HG03139 (cell line): ENCODE data around the gene CSMD2.

ENCODE experiments used
- ATAC-seq: cut with Tn5 transposase; IDR thresholded peaks from one replicate; pipeline ENCODE4 v1.9.1; 2021; ENCODE audit not compliant: unreplicated experiment

The CSMD2 gene

GRCh38 chr1:33824971-33825370 lies 340.1 kb downstream of the CSMD2 start:
- no peak for ATAC-seq

- ATAC-seq: no peak
Measured at GRCh38 chr1:33824321-33824720, 340.7 kb downstream of the CSMD2 start.

DNA sequence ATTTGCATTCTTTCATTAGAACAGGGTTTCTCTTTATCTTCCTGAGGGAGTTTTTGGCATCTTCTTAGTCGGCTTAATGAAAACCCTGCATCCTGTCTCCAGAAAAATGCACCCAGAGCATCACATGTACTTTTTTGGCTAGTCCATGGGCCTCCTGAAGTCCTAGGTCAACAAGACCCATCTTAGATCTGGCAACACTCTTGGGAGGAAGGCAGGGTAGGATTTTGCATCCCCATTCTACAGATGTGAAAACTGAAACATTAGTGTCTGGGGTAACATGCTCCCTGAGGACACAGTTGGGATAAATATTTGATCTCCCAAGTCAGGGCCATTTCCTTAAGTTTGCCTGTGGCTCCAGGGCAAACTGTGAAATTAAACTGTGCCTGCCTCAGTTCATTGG lies 341.2 kb downstream of the CSMD2 start:
- ATAC-seq: no peak

- ATAC-seq: no peak
Measured at GRCh38 chr1:33823401-33823800, 341.6 kb downstream of the CSMD2 start.

- no peak for ATAC-seq
Measured at GRCh38 chr1:33822396-33822795, 342.6 kb downstream of the CSMD2 start.

GRCh38 chr1:33821291-33821690 lies 343.7 kb downstream of the CSMD2 start:
- ATAC-seq: no peak

- no peak for ATAC-seq
Measured at GRCh38 chr1:33820804-33821203, 344.2 kb downstream of the CSMD2 start.

DNA sequence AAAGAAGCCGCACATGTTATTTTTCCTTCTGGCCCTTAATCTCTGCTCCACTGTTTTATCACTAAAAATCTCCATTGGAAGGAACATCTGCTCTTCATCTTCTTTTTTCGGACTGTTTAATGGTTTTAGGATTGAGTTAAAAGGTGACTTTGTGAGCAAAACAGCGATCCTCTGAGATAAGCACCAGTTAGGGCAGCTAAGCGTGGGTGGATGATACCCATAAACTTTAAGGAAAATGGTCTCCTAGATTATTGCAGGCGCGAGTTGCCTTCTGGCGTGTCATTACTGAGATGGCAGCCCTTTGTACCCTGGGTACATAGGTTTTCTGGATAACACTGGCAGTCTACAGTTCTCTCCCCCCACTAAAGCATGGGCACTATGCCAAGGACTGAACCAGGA lies 345.1 kb downstream of the CSMD2 start:
- ATAC-seq: no peak

- ATAC-seq: no peak
Measured at GRCh38 chr1:33819290-33819912, 345.6 kb downstream of the CSMD2 start.

GRCh38 chr1:33818071-33818470 lies 347.0 kb downstream of the CSMD2 start:
- no peak for ATAC-seq

DNA sequence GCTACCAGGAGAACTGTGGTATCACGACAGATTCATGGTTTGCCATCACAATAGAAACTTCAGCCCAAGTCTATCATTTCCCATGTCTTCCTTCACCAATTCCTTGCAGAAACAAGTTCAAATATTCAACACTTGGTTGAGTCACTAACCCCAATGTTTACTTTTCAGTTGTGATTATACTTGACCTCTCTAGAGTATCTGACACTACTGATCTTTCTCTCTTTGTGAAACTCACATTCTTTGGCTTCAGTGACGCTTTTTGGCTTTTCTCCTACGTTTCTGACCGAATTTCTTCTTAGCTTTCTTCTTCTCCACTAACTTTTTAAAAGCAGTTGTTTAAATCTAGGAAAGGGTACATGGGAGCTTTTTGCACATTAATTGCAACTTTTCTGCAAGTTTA lies 350.0 kb downstream of the CSMD2 start:
- no peak for ATAC-seq

DNA sequence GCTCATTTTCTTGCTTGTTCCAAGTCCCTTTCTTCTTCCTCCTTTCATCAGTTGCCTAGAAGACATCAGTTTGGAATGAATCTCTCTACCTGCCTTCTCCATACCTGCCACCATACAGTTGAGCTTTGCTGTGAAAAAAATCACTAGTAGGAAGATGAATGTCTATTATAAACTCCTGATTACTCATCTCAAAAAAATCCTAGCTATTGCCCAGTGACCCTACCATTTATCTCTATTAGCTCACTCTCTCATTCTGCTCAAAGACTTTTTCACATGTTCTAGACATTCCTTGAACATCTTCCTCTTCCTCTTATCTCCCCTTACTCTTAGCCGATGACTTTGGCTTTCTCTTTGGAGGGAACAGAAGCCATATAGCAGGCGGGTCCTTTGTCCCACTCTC lies 350.9 kb downstream of the CSMD2 start:
- ATAC-seq: no peak

DNA sequence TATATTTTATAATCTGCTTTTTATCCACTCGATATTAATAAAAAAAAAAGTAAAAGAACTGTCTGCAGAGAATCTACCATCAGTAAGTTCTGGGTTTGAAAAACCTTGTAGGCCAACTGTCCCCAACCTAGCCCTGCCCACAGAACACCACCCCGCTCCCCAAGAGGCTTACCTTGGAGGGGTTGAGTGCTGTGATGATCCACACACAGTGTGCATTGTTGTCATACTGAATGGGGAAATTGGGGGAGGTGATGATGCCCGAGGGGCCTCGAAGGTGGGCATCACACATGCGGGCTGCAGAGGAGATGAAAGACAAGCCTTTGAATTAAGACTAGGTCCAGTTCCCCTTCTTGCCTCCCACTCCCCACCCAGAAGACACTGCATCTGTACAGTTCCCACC lies 354.5 kb downstream of the CSMD2 start:
- ATAC-seq: no peak

- no peak for ATAC-seq
Measured at GRCh38 chr1:33805988-33806387, 359.0 kb downstream of the CSMD2 start.

DNA sequence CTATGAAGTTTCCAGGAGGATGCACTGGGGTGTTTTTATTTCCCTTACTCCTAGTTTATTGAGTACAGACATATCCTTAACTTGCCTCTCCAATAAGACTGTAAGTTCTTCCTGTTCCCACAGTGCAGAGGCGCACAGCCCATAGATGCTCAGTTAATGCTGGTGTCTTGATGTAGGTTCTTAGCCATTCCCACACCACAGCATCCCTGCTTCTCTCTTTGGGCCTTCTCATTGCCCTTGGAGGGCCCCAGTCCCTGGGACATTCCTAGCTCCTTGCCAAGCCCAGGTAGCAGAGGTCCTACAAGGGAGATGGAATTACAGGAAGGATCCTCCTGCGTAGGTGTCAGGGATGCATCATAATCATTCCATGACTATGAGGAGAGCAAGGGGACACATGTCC lies 362.8 kb downstream of the CSMD2 start:
- ATAC-seq: no peak

- ATAC-seq: no peak
Measured at GRCh38 chr1:33797849-33798248, 367.2 kb downstream of the CSMD2 start.

- ATAC-seq: no peak
Measured at GRCh38 chr1:33792651-33793050, 372.4 kb downstream of the CSMD2 start.

GRCh38 chr1:33792216-33792615 lies 372.8 kb downstream of the CSMD2 start:
- no peak for ATAC-seq

DNA sequence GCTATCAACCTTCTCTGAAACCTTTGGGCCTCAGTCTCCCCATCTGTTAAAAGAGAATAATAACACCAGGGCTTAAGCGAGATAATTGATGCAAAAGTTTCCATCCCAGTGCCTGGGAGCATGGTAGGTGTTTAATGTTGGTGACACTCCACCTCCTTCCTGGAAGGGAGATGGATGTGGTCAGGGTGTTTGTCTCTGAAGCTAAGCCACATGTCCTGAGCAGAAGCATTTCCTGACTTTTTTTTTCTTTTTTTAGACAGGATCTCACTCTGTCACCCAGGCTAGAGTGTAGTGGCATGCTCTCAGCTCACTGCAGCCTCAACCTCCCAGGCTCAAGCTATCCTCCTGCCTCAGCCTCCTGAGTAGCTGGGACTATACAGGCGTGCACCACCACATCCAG lies 373.8 kb downstream of the CSMD2 start:
- no peak for ATAC-seq

DNA sequence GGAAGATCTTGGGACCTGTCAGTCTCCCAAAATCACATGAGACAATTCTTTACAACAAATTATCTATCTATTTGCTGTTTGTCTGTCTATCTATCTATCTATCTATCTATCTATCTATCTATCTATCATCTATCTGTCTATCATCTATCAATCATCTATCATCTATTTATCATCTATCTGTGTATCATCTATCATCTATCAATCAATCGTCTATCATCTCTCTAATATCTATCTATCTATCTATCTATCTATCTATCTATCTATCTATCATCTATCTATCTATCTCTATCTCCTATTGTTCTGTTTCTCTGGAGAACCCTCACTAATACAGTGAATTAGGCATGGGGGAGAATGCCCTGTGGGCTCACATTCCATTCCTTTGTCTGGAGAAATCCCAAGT lies 374.5 kb downstream of the CSMD2 start:
- no peak for ATAC-seq

GRCh38 chr1:33784876-33785275 lies 380.2 kb downstream of the CSMD2 start:
- no peak for ATAC-seq

- no peak for ATAC-seq
Measured at GRCh38 chr1:33782776-33783175, 382.3 kb downstream of the CSMD2 start.

- no peak for ATAC-seq
Measured at GRCh38 chr1:33781652-33782051, 383.4 kb downstream of the CSMD2 start.

DNA sequence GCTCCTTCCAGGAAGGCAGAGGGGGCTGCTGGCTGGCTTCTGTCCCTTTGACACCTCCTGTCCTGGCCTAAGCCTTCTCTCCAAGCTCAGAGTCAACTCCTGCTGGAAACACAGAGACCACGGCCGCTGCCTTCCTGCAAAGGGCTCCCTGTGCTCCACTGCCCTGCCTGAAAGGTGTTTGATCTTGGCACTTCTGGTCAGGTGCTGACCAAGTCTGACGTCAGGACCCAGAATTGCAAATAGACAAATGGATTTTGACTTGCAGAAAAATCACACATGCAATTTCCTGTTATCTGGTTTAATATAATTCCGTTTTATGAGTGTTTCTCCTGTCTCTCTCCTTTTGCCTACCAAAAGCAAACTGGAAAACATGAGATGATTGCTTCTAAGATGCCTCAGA lies 387.7 kb downstream of the CSMD2 start:
- no peak for ATAC-seq
